ENCODE data around the gene LILRB1. TPM values are rescaled to one million over a fixed set of nuclear protein-coding genes. Genes with fewer than 3 reads are reported as not detected.
"Not testable (repeated sequence)": the region's sequence is repeated elsewhere in the genome, so short reads cannot be mapped to it uniquely, and the experiment has no call there.

Gene LILRB1
- total RNA-seq, 4 donors from 2014 or later = 1.3 to 30.5 (median 3.5) TPM

DNA sequence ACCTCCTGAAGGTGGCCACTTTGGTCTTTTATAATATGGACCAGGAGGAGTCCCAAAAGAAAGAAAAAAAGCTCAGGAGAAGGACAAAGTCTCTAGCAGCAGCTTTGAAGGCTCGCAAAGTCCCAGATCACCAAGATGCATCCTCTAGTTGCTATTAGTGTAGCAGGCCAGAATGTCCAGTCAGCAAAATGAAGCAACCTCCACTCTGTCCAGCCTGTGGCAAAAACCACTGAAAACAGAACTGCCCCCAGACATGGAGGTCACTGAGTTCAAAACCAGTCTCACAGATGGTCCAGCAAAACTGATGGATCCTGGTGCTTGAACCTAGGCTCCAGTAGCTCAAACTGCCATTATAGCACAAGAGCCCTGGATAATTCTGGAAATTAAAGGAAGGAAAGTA, 42.9 kb downstream of the LILRB1 start:
- H3K27ac ChIP-seq = no peak overlapping the region
- H3K4me1 ChIP-seq = no peaks in the 10 kb centered on the region
- no peak for TF ChIP-seq POLR2A (IDR thresholded peaks at IDR 0.05)
- H3K9me3 ChIP-seq = no peaks in the 10 kb centered on the region
- DNase-seq = no peak
- H3K36me3 ChIP-seq = no peaks in the 10 kb centered on the region
- H3K4me3 ChIP-seq = no peak overlapping the region
- H3K27me3 ChIP-seq = no peaks in the 10 kb centered on the region

DNA sequence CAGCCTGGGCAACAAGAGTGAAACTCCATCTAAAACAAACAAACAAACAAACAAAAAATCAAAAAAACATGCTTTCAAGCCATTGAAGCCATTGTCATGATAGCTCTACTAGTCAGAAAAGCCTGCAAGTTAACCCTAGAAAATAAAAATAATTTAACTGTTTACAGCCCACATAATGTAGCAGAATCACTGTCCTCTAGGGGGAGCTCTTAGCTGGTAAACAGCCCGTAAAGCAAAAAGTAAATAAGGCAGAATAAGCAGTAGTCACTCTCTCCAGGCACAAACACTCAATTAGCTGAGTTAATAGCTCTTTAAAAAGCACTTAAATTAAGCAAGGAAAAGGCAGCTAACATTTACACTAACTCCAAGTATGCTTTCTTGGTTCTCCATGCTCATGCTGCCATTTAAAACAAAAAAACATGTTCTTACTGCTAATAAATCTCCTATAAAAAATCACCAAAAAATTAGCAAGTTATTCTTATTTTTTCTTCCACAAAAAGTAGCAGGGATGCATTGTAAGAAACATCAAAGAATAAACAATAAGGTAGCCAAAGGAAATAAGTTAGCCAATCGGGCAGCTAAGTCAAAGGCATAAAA, 43.8 kb downstream of the LILRB1 start:
- H3K9me3 ChIP-seq = no peaks in the 10 kb centered on the region
- H3K27ac ChIP-seq = no peak overlapping the region
- DNase-seq = no peak
- no peaks in the 10 kb centered on the region for H3K36me3 ChIP-seq
- no peaks in the 10 kb centered on the region for H3K4me1 ChIP-seq
- no peak for TF ChIP-seq POLR2A (IDR thresholded peaks at IDR 0.05)
- TF ChIP-seq, protein P1, sequence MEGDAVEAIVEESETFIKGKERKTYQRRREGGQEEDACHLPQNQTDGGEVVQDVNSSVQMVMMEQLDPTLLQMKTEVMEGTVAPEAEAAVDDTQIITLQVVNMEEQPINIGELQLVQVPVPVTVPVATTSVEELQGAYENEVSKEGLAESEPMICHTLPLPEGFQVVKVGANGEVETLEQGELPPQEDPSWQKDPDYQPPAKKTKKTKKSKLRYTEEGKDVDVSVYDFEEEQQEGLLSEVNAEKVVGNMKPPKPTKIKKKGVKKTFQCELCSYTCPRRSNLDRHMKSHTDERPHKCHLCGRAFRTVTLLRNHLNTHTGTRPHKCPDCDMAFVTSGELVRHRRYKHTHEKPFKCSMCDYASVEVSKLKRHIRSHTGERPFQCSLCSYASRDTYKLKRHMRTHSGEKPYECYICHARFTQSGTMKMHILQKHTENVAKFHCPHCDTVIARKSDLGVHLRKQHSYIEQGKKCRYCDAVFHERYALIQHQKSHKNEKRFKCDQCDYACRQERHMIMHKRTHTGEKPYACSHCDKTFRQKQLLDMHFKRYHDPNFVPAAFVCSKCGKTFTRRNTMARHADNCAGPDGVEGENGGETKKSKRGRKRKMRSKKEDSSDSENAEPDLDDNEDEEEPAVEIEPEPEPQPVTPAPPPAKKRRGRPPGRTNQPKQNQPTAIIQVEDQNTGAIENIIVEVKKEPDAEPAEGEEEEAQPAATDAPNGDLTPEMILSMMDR (IDR thresholded peaks at IDR 0.05) = peak in 5 of 6 experiments; percentile 7 to 52 (median 46)
- H3K27me3 ChIP-seq = no peaks in the 10 kb centered on the region
- H3K4me3 ChIP-seq = no peak overlapping the region

DNA sequence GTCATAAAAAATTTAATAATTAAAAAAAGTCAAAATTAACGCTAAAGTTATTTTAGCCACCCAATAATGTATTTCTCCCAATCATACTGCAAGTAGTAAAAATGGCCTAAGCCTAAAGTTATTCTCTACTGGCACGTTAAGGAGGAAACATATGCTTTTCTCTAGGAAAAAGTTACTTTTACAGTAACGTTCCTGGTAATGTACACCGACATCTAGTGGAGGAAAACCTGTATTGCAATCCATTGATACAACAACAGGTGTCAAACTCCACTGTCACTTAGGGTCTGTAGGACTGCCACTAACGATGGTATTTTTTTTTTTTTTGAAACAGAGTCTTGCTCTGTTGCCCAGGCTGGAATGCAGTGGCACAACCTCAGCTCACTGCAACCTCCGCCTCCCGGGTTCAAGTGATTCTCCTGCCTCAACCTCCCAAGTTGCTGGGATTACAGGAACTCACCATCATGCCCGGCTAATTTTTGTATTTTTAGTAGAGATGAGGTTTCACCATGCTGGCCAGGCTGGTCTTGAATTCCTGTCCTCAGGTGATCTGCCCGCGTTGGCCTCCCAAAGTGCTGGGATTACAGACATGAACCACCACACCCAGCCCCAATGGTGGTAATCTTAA, 46.0 kb downstream of the LILRB1 start:
- H3K4me3 ChIP-seq, H3K27me3 ChIP-seq, DNase-seq, H3K27ac ChIP-seq, H3K4me1 ChIP-seq, H3K9me3 ChIP-seq, H3K36me3 ChIP-seq: not testable (repeated sequence)
- TF ChIP-seq, protein P1 (IDR thresholded peaks at IDR 0.05) = peak in 5 of 6 experiments; percentile 67 to 91 (median 73)

DNA sequence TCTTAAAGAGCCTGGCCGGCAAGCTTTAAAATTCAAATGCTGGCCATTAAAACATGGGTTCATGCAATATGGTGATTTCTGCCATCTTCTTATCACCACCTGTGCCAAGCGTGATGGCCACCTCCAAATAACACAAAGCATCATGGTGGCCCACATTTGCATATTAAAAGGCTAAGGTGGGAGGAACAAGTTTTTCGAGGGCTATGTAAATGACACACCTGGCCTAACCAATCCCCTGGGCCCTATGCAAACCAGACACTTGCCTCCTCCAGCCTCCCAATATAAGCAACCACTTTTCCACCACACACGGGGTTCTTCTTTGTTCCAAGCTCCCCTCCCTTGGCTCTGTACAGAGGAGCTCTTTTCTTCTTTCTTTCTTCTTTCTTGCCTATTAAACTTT, 46.9 kb downstream of the LILRB1 start:
- Histone ChIP-seq H3K4me3 (no peak overlapping the region), H3K27me3 (no peaks in the 10 kb centered on the region), H3K27ac (no peak overlapping the region), H3K36me3 (no peaks in the 10 kb centered on the region), H3K9me3 (no peaks in the 10 kb centered on the region), H3K4me1 (no peaks in the 10 kb centered on the region)
- TF ChIP-seq, protein P1 (IDR thresholded peaks at IDR 0.05) = no peak
- TF ChIP-seq POLR2A (IDR thresholded peaks at IDR 0.05) = no peak
- no peak for DNase-seq

DNA sequence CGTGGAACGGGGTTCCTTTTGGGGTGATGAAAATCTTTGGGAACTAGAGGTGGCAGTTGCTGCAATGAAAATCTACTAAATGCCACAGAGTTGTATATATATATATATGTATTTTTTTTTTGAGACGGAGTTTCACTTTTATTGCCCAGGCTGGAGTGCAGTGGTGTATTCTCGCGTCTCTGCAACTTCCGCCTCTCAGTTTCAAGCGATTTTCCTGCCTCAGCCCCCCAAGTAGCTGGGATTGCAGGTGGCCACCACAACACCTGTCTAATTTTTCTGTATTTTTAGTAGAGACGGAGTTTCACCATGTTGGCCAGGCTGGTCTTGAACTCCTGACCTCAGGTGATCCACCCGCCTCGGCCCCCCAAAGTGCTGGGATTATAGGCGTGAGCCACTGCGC, 51.3 kb downstream of the LILRB1 start:
- DNase-seq, H3K27me3 ChIP-seq, H3K36me3 ChIP-seq, H3K27ac ChIP-seq, H3K4me3 ChIP-seq, H3K4me1 ChIP-seq, H3K9me3 ChIP-seq: not testable (repeated sequence)

DNA sequence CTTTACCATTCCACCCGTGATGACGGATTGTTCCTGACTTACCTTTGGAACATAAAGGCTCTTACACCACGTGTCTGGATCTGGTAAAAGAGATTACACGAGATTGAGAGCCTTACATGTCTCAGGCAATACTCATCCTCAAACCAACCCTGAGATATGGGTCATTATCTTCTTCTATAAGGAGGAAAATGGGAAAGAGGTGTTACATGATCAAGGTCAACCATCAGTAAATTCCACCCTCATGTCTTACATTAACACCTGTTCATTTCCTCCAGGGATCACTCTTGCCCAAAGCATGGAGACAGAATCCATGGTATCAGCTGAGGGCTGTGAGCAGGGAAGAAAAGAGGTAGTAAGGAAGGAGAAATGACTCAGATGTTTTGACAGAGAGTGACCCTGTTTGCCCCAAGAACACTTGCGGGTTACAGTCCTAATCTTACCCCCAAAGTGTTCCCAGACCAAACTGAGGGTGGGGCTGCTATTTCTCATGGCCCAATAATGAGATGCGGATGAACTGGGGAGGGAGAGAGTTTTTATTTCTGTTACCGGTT, 52.1 kb downstream of the LILRB1 start:
- H3K27ac ChIP-seq = no peak overlapping the region
- no peaks in the 10 kb centered on the region for H3K27me3 ChIP-seq
- no peaks in the 10 kb centered on the region for H3K9me3 ChIP-seq
- no peak for DNase-seq
- no peaks in the 10 kb centered on the region for H3K36me3 ChIP-seq
- no peaks in the 10 kb centered on the region for H3K4me1 ChIP-seq
- TF ChIP-seq, protein P1 (IDR thresholded peaks at IDR 0.05) = no peak
- TF ChIP-seq POLR2A (IDR thresholded peaks at IDR 0.05) = no peak
- no peak overlapping the region for H3K4me3 ChIP-seq
